IMR-90 (cell line): ENCODE results near the gene KCNG3. TPM values are rescaled to one million over a fixed set of nuclear protein-coding genes. Genes with fewer than 3 reads are reported as not detected.
A peak's percentile ranks its signal among the peaks of the same experiment; 100 is the strongest.

Experiments
- ATAC-seq: fragments of 200-7000 bp; cut with Tn5 transposase; 2 replicates; pipeline ENCODE4 v1.9.1; 2020; ENCODE audit warnings: low read depth, mild to moderate bottlenecking, moderate library complexity
- BruUV-seq: library from RNA; stranded (reverse); fragments of 400-500 nt; replicated peaks from 2 replicates; lab custom pipeline; 2021; lab: Mats Ljungman, UMichigan
- CTCF ChIA-PET: fragments of 300-600 bp; formaldehyde crosslinking; extraction: SDS; loops from one replicate; lab custom pipeline; 2021; ENCODE audit warnings: antibody characterized with exemption; lab: Yijun Ruan, JAX
- POLR2A ChIA-PET: fragments of 300-600 bp; sonication (Branson Sonifier 250); formaldehyde crosslinking; loops from one replicate; lab custom pipeline; 2022; ENCODE audit warnings: antibody characterized with exemption; ENCODE audit not compliant: unreplicated experiment; lab: Charles Lee
- DNase-seq: peaks from one replicate; pipeline ENCODE4 v3.0.0; 2013
- H2AFZ ChIP-seq: replicated peaks from 2 replicates; pipeline ENCODE3; 2013; ENCODE audit warnings: low read length, mild to moderate bottlenecking; ENCODE audit not compliant: poor library complexity
- H2AK5ac ChIP-seq: 2 replicates; pipeline ENCODE4 v1.6.1; 2013; ENCODE audit warnings: low read depth, low read length, inconsistent platforms
- H2AK9ac ChIP-seq: replicated peaks from 2 replicates; pipeline ENCODE3; 2013; ENCODE audit warnings: mild to moderate bottlenecking, low read depth, low read length, moderate library complexity; ENCODE audit not compliant: poor library complexity
- H2BK120ac ChIP-seq: 2 replicates; pipeline ENCODE4 v1.6.1; 2013; ENCODE audit warnings: low read depth, low read length, inconsistent platforms
- H2BK15ac ChIP-seq: 3 replicates; pipeline ENCODE4 v1.6.1; 2013; ENCODE audit warnings: low read depth, low read length, inconsistent platforms
- H2BK20ac ChIP-seq: 2 replicates; pipeline ENCODE4 v1.6.1; 2013; ENCODE audit warnings: low read depth, mild to moderate bottlenecking, inconsistent platforms, low read length, moderate library complexity
- H2BK5ac ChIP-seq: 2 replicates; pipeline ENCODE4 v1.6.1; 2013; ENCODE audit warnings: mild to moderate bottlenecking, low read depth, low read length, inconsistent platforms; ENCODE audit not compliant: poor library complexity, severe bottlenecking
- H3K14ac ChIP-seq: replicated peaks from 2 replicates; pipeline ENCODE4 v1.6.1; 2013; ENCODE audit warnings: low read depth, low read length, inconsistent platforms
- H3K18ac ChIP-seq: 2 replicates; pipeline ENCODE4 v1.6.1; 2013; ENCODE audit warnings: low read depth, low read length, control low read depth
- H3K23ac ChIP-seq: 2 replicates; pipeline ENCODE4 v1.6.1; 2013; ENCODE audit warnings: low read depth, low read length, inconsistent platforms
- H3K27ac ChIP-seq: 2 replicates; pipeline ENCODE4 v1.5.1; 2013; ENCODE audit warnings: mild to moderate bottlenecking, control low read depth, low read length; ENCODE audit not compliant: insufficient read depth
- H3K27me3 ChIP-seq: 2 replicates; pipeline ENCODE4 v1.6.1; 2013; ENCODE audit warnings: low read length; ENCODE audit not compliant: control insufficient read depth, insufficient read depth
- H3K36me3 ChIP-seq: 2 replicates; pipeline ENCODE4 v1.6.1; 2013; ENCODE audit warnings: low read length, mixed read lengths; ENCODE audit not compliant: control insufficient read depth, insufficient read depth
- H3K4ac ChIP-seq: 2 replicates; pipeline ENCODE4 v1.6.1; 2013; ENCODE audit warnings: low read depth, low read length, inconsistent platforms
- H3K4me1 ChIP-seq: 2 replicates; pipeline ENCODE4 v1.6.1; 2013; ENCODE audit warnings: low read length, mixed read lengths; ENCODE audit not compliant: control insufficient read depth, insufficient read depth
- H3K4me2 ChIP-seq: 2 replicates; pipeline ENCODE4 v1.6.1; 2013; ENCODE audit warnings: low read depth, mild to moderate bottlenecking, control low read depth, low read length, moderate library complexity
- H3K4me3 ChIP-seq: 2 replicates; pipeline ENCODE4 v1.5.1; 2013; ENCODE audit warnings: low read depth, mild to moderate bottlenecking, control low read depth, low read length, moderate library complexity; ENCODE audit not compliant: insufficient read depth
- H3K56ac ChIP-seq: 2 replicates; pipeline ENCODE4 v1.6.1; 2013; ENCODE audit warnings: low read length, inconsistent platforms; ENCODE audit not compliant: insufficient read depth; ENCODE audit errors: extremely low read depth
- H3K79me1 ChIP-seq, 2 experiments: 2 replicates each; pipeline ENCODE4 v1.6.1; 2013; ENCODE audit warnings: low read length in 2 of 2, inconsistent platforms in 1 of 2, low read depth in 1 of 2
- H3K9ac ChIP-seq: 2 replicates; pipeline ENCODE4 v1.6.1; 2013; ENCODE audit warnings: low read depth, low read length, control low read depth
- H3K9me1 ChIP-seq: 2 replicates; pipeline ENCODE4 v1.6.1; 2013; ENCODE audit warnings: low read length, inconsistent platforms; ENCODE audit not compliant: insufficient read depth
- H3K9me3 ChIP-seq: 2 replicates; pipeline ENCODE4 v1.6.1; 2013; ENCODE audit warnings: low read length; ENCODE audit not compliant: control insufficient read depth, insufficient read depth
- H4K20me1 ChIP-seq: 2 replicates; pipeline ENCODE4 v1.6.1; 2013; ENCODE audit warnings: low read length, inconsistent platforms; ENCODE audit not compliant: insufficient read depth
- H4K5ac ChIP-seq: 2 replicates; pipeline ENCODE4 v1.6.1; 2013; ENCODE audit warnings: mild to moderate bottlenecking, low read depth, low read length, control low read depth
- H4K8ac ChIP-seq, 2 experiments: 2 replicates each; pipeline ENCODE4 v1.6.1; 2013; ENCODE audit warnings: low read depth in 2 of 2, low read length in 2 of 2, control low read depth in 1 of 2, inconsistent platforms in 1 of 2
- H4K91ac ChIP-seq: 2 replicates; pipeline ENCODE4 v1.6.1; 2013; ENCODE audit warnings: low read depth, low read length, inconsistent platforms; ENCODE audit not compliant: insufficient read depth
- FOS ChIP-seq: fragments of 150-350 bp; IDR thresholded peaks from 2 replicates; pipeline ENCODE4 v1.6.1; 2016; ENCODE audit warnings: low read depth, low read length
- MAFK ChIP-seq: IDR thresholded peaks from 2 replicates; pipeline ENCODE4 v1.6.1; 2012; ENCODE audit warnings: low read depth, low read length, improper control_type of control experiment
- MAZ ChIP-seq: IDR thresholded peaks from 2 replicates; pipeline ENCODE4 v1.6.1; 2012; ENCODE audit warnings: low read depth, mild to moderate bottlenecking, low read length, improper control_type of control experiment, moderate library complexity, borderline replicate concordance
- POLR2A ChIP-seq: IDR thresholded peaks from 2 replicates; pipeline ENCODE4 v1.6.1; 2012; ENCODE audit warnings: mild to moderate bottlenecking, low read depth, low read length
- RAD21 ChIP-seq: IDR thresholded peaks from 2 replicates; pipeline ENCODE4 v1.6.1; 2012; ENCODE audit warnings: low read length, improper control_type of control experiment
- RCOR1 ChIP-seq: IDR thresholded peaks from 2 replicates; pipeline ENCODE4 v1.6.1; 2012; ENCODE audit warnings: mild to moderate bottlenecking, low read length, improper control_type of control experiment; ENCODE audit not compliant: insufficient replicate concordance
- WGBS, 2 experiments: methylation state at CpG; one replicate each; pipeline versions ENCODE4 v1.1.5 to v1.1.7; 2013; ENCODE audit warnings: missing lambda C conversion rate in 2 of 2; ENCODE audit not compliant: insufficient read length in 1 of 2; ENCODE audit errors: extremely low coverage in 2 of 2; 5-methylcytosine and 5-hydroxymethylcytosine counted together
- dilution Hi-C: fragments of 300-500 bp; cut with HindIII; formaldehyde crosslinking; loops from one replicate; pipeline ENCODE4 v1.14.3; 2018; ENCODE audit warnings: low sequenced_read_pairs; ENCODE audit not compliant: unreplicated experiment
- in situ Hi-C: fragments of 300-500 bp; cut with MboI; formaldehyde crosslinking; loops from 3 replicates; pipeline ENCODE4 v1.14.3; 2019; ENCODE audit warnings: low sequenced_read_pairs, inconsistent platforms, mixed read lengths
- intact Hi-C: fragments of 100-400 bp; cut with micrococcal nuclease; formaldehyde crosslinking; loops from 2 replicates; pipeline ENCODE4 v1.10.0; 2022
- polyA plus RNA-seq, 3 experiments: library from polyadenylated mRNA; depleted of rRNA; stranded (reverse); fragments of >200 nt; gene quantifications; 2 replicates each; pipeline ENCODE4 v1.2.3, GENCODE V29; 2012; ENCODE audit warnings: low replicate concordance in 1 of 3
- total RNA-seq: library from RNA; depleted of rRNA; stranded (reverse); fragments of >200 nt; gene quantifications from 2 replicates; pipeline ENCODE4 v1.2.3, GENCODE V29; 2012

KCNG3 gene
- total and polyA plus RNA-seq, 2 of the 4 experiments (the other 2 are of a cell fraction) = under 0.01 TPM; not detected in 1

GRCh38 chr2:42492691-42493467 is 903 bp downstream of the KCNG3 start:
- H2BK120ac ChIP-seq = no peak overlapping the region
- no peak overlapping the region for H3K27ac ChIP-seq
- no peak overlapping the region for H4K91ac ChIP-seq
- H3K9ac ChIP-seq = no peak overlapping the region
- ChIA-PET CTCF (no interaction called here), POLR2A (no interaction called here)
- peak overlapping the region; percentile 92 for H2AFZ ChIP-seq
- dilution Hi-C loops (no loop called here), in situ Hi-C loops (loop anchor here (10.0 kb wide), 1 partner anchor 172 kb away; no protein-coding TSS in a partner anchor), intact Hi-C loops (loop anchor here (10.0 kb wide), 3 partner anchors 332 to 638 kb away; no protein-coding TSS in a partner anchor)
- H4K5ac ChIP-seq = no peak overlapping the region
- no peak overlapping the region for H2BK20ac ChIP-seq
- no peak for TF ChIP-seq POLR2A
- no peak for TF ChIP-seq FOS
- TF ChIP-seq RCOR1 = no peak
- no peak for TF ChIP-seq RAD21
- TF ChIP-seq MAZ = no peak
- no peak for TF ChIP-seq MAFK
- no peak overlapping the region for H3K4ac ChIP-seq
- ATAC-seq (no peak), DNase-seq (no peak)
- no peaks in the 10 kb centered on the region for H3K36me3 ChIP-seq
- H3K4me3 ChIP-seq = no peak overlapping the region
- H3K23ac ChIP-seq = no peak overlapping the region
- WGBS, 2 experiments = 8% methylated on average over 93 of the region's 111 CpGs; no CpG with 5 or more reads in 1 of the 2 experiments
- no peak overlapping the region for H3K56ac ChIP-seq
- peaks cover 54% of the 10 kb centered on the region for H3K27me3 ChIP-seq
- H2AK9ac ChIP-seq = peak overlapping the region; percentile 10
- no TSS peak for BruUV-seq
- H3K4me1 ChIP-seq = no peaks in the 10 kb centered on the region
- H2BK15ac ChIP-seq = no peak overlapping the region
- H2BK5ac ChIP-seq = no peak overlapping the region
- no peaks in the 10 kb centered on the region for H3K9me1 ChIP-seq
- no peak overlapping the region for H3K4me2 ChIP-seq
- no peaks in the 10 kb centered on the region for H4K20me1 ChIP-seq
- H3K79me1 ChIP-seq = no peaks in the 10 kb centered on the region
- no peak overlapping the region for H2AK5ac ChIP-seq
- H4K8ac ChIP-seq = no peak overlapping the region
- no peak overlapping the region for H3K14ac ChIP-seq
- H3K18ac ChIP-seq = no peak overlapping the region
- peaks cover 5% of the 10 kb centered on the region for H3K9me3 ChIP-seq
